IPS-15b (cell line): ENCODE data around the gene ZNF33A.
A peak's percentile ranks its signal among the peaks of the same experiment; 100 is the strongest.
"Not testable (repeated sequence)": the region's sequence is repeated elsewhere in the genome, so short reads cannot be mapped to it uniquely, and the experiment has no call there.

Source experiments
- H3K27me3 ChIP-seq: one replicate; pipeline ENCODE4 v1.6.1; 2013; ENCODE audit warnings: low read length; ENCODE audit not compliant: control insufficient read depth, insufficient read depth
- H3K36me3 ChIP-seq: one replicate; pipeline ENCODE4 v1.6.1; 2013; ENCODE audit warnings: low read length; ENCODE audit not compliant: control insufficient read depth, insufficient read depth
- H3K4me1 ChIP-seq: one replicate; pipeline ENCODE4 v1.6.1; 2013; ENCODE audit warnings: mild to moderate bottlenecking, low read length; ENCODE audit not compliant: control insufficient read depth, insufficient read depth
- H3K4me3 ChIP-seq: one replicate; pipeline ENCODE4 v1.5.1; 2013; ENCODE audit warnings: low read depth, low read length
- H3K9ac ChIP-seq: one replicate; pipeline ENCODE4 v1.6.1; 2013; ENCODE audit warnings: low read depth, mild to moderate bottlenecking, low read length
- H3K9me3 ChIP-seq: one replicate; pipeline ENCODE4 v1.6.1; 2013; ENCODE audit warnings: mild to moderate bottlenecking, low read length; ENCODE audit not compliant: control insufficient read depth, insufficient read depth

The ZNF33A gene

GRCh38 chr10:38047666-38048065 lies 37.2 kb downstream of the ZNF33A start:
- Histone ChIP-seq H3K9me3 (no peaks in the 10 kb centered on the region), H3K36me3 (peaks cover 2% of the 10 kb centered on the region), H3K27me3 (no peaks in the 10 kb centered on the region), H3K9ac (no peak overlapping the region), H3K4me3 (no peak overlapping the region), H3K4me1 (no peaks in the 10 kb centered on the region)

- H3K9me3 ChIP-seq, result peaks cover 12% of the 10 kb centered on the region
- no peaks in the 10 kb centered on the region for H3K4me1 ChIP-seq
- no peak overlapping the region for H3K9ac ChIP-seq
- H3K36me3 ChIP-seq, result peaks cover 2% of the 10 kb centered on the region
- H3K4me3 ChIP-seq, result no peak overlapping the region
- no peaks in the 10 kb centered on the region for H3K27me3 ChIP-seq
Measured at GRCh38 chr10:38050212-38050611, 39.7 kb downstream of the ZNF33A start.

GRCh38 chr10:38054361-38054797 lies 43.9 kb downstream of the ZNF33A start:
- Histone ChIP-seq H3K4me3 (no peak overlapping the region), H3K36me3 (peaks cover 2% of the 10 kb centered on the region)

GRCh38 chr10:38055274-38055894 lies 44.9 kb downstream of the ZNF33A start:
- peaks cover 24% of the 10 kb centered on the region for H3K9me3 ChIP-seq
- H3K4me3 ChIP-seq, H3K36me3 ChIP-seq, H3K27me3 ChIP-seq, H3K4me1 ChIP-seq, H3K9ac ChIP-seq: not testable (repeated sequence)

More at GRCh38 chr10:38054361-38054797, 43.9 kb downstream of the ZNF33A start:
- no peaks in the 10 kb centered on the region for H3K27me3 ChIP-seq
- H3K4me1 ChIP-seq, result no peaks in the 10 kb centered on the region
- H3K9ac ChIP-seq, result no peak overlapping the region
- H3K9me3 ChIP-seq, result peaks cover 24% of the 10 kb centered on the region

- H3K27me3 ChIP-seq, H3K36me3 ChIP-seq, H3K9ac ChIP-seq, H3K4me1 ChIP-seq, H3K4me3 ChIP-seq: not testable (repeated sequence)
- peaks cover 18% of the 10 kb centered on the region for H3K9me3 ChIP-seq
Measured at GRCh38 chr10:38069663-38070062, 59.2 kb downstream of the ZNF33A start.

GRCh38 chr10:38070501-38070900 lies 60.0 kb downstream of the ZNF33A start:
- Histone ChIP-seq H3K9me3 (peaks cover 23% of the 10 kb centered on the region), H3K27me3 (no peaks in the 10 kb centered on the region)

GRCh38 chr10:38072552-38072951 lies 62.1 kb downstream of the ZNF33A start:
- no peaks in the 10 kb centered on the region for H3K4me1 ChIP-seq
- no peak overlapping the region for H3K4me3 ChIP-seq
- no peak overlapping the region for H3K9ac ChIP-seq

More at GRCh38 chr10:38070501-38070900, 60.0 kb downstream of the ZNF33A start:
- H3K9ac ChIP-seq, result no peak overlapping the region
- no peak overlapping the region for H3K4me3 ChIP-seq
- H3K4me1 ChIP-seq, result no peaks in the 10 kb centered on the region
- H3K36me3 ChIP-seq, result no peaks in the 10 kb centered on the region

GRCh38 chr10:38076687-38077086 lies 66.2 kb downstream of the ZNF33A start:
- Histone ChIP-seq H3K9ac (no peak overlapping the region), H3K27me3 (no peaks in the 10 kb centered on the region), H3K4me1 (no peaks in the 10 kb centered on the region), H3K36me3 (no peaks in the 10 kb centered on the region), H3K9me3 (peaks cover 23% of the 10 kb centered on the region), H3K4me3 (no peak overlapping the region)

More at GRCh38 chr10:38072552-38072951, 62.1 kb downstream of the ZNF33A start:
- peaks cover 18% of the 10 kb centered on the region for H3K9me3 ChIP-seq
- H3K36me3 ChIP-seq, result no peaks in the 10 kb centered on the region
- no peaks in the 10 kb centered on the region for H3K27me3 ChIP-seq

- H3K4me3 ChIP-seq, result peak overlapping the region; percentile 58
- not testable (repeated sequence) for H3K9ac ChIP-seq, H3K36me3 ChIP-seq, H3K4me1 ChIP-seq, H3K27me3 ChIP-seq
- H3K9me3 ChIP-seq, result peaks cover 11% of the 10 kb centered on the region
Measured at GRCh38 chr10:38093318-38093717, 82.8 kb downstream of the ZNF33A start.

GRCh38 chr10:38093816-38094157 lies 83.3 kb downstream of the ZNF33A start:
- no peak overlapping the region for H3K9ac ChIP-seq
- no peaks in the 10 kb centered on the region for H3K4me1 ChIP-seq
- H3K4me3 ChIP-seq, result peak overlapping the region; percentile 58
- H3K9me3 ChIP-seq, result peaks cover 11% of the 10 kb centered on the region
- no peaks in the 10 kb centered on the region for H3K27me3 ChIP-seq
- H3K36me3 ChIP-seq, result peaks cover 2% of the 10 kb centered on the region

- Histone ChIP-seq H3K4me1 (no peaks in the 10 kb centered on the region), H3K9me3 (peaks cover 11% of the 10 kb centered on the region), H3K27me3 (no peaks in the 10 kb centered on the region), H3K9ac (no peak within 1 kb of the TSS), H3K36me3 (peaks cover 2% of the 10 kb centered on the region), H3K4me3 (peak within 1 kb of the TSS; percentile 58)
Measured at GRCh38 chr10:38094158-38094926, 83.9 kb downstream of the ZNF33A start, which contains the start of gene ZNF37A. TSS of gene ZNF37A (plus strand) at chr10:38094337. CDS start at chr10:38096618, 2,281 bp downstream.
